Erythroblast (primary cell): ENCODE measurements around the gene TPD52L1.

Experiments used
- GATA1 ChIP-seq: IDR thresholded peaks from 2 replicates; pipeline ENCODE4 v1.6.1; 2011; ENCODE audit warnings: low read depth, mild to moderate bottlenecking, control low read depth, low read length, moderate library complexity
- POLR2A ChIP-seq: IDR thresholded peaks from 2 replicates; pipeline ENCODE4 v1.6.1; 2011; ENCODE audit warnings: mild to moderate bottlenecking, low read length

- TF ChIP-seq POLR2A: no peak
- no peak for TF ChIP-seq GATA1
These were observed 46.5 kb upstream of the TPD52L1 start for GRCh38 chr6:125107048-125107447.
